MCF 10A (cell line): ENCODE results near the gene ITGB8. TPM values are rescaled to one million over a fixed set of nuclear protein-coding genes. Genes with fewer than 3 reads are reported as not detected.
A peak's percentile ranks its signal among the peaks of the same experiment; 100 is the strongest.

Source experiments
- BruUV-seq: library from RNA; stranded (reverse); fragments of 400-500 nt; replicated peaks from 2 replicates; lab custom pipeline; 2021; lab: Mats Ljungman, UMichigan
- CTCF ChIA-PET: fragments of 300-600 bp; sonication (Branson Sonifier 250); formaldehyde crosslinking; extraction: SDS; loops from one replicate; lab custom pipeline; 2021; ENCODE audit warnings: antibody characterized with exemption, inconsistent platforms; lab: Yijun Ruan, JAX
- POLR2A ChIA-PET: fragments of 300-600, 350-650 bp; sonication (Branson Sonifier 250); formaldehyde crosslinking; extraction: SDS; loops from one replicate; lab custom pipeline; 2020; ENCODE audit warnings: antibody characterized with exemption, inconsistent platforms; lab: Yijun Ruan, JAX
- DNase-seq: peaks from one replicate; pipeline ENCODE4 v3.0.0-alpha.2; 2018; ENCODE audit not compliant: unreplicated experiment
- H3K27ac Mint-ChIP-seq: one replicate; pipeline ENCODE4 v1.8.0; 2022; ENCODE audit warnings: mild to moderate bottlenecking, low read depth, mixed read lengths; ENCODE audit not compliant: unreplicated experiment
- H3K27me3 Mint-ChIP-seq: one replicate; pipeline ENCODE4 v1.8.0; 2022; ENCODE audit warnings: mixed read lengths; ENCODE audit not compliant: insufficient read depth, unreplicated experiment
- H3K36me3 Mint-ChIP-seq: one replicate; pipeline ENCODE4 v1.8.0; 2022; ENCODE audit warnings: mild to moderate bottlenecking, moderate library complexity, mixed read lengths; ENCODE audit not compliant: insufficient read depth, unreplicated experiment
- H3K4me1 Mint-ChIP-seq: one replicate; pipeline ENCODE4 v1.8.0; 2022; ENCODE audit warnings: mixed read lengths; ENCODE audit not compliant: insufficient read depth, unreplicated experiment
- H3K4me3 Mint-ChIP-seq: one replicate; pipeline ENCODE4 v1.8.0; 2022; ENCODE audit warnings: mild to moderate bottlenecking, moderate library complexity, mixed read lengths; ENCODE audit not compliant: unreplicated experiment
- H3K9me3 Mint-ChIP-seq: one replicate; pipeline ENCODE4 v1.8.0; 2022; ENCODE audit warnings: mixed read lengths; ENCODE audit not compliant: unreplicated experiment
- intact Hi-C: fragments of 100-400 bp; cut with micrococcal nuclease; formaldehyde crosslinking; loops from 2 replicates; pipeline ENCODE4 v1.14.1; 2022
- total RNA-seq: library from RNA; stranded (reverse); gene quantifications from 2 replicates; pipeline ENCODE4 v1.2.3, GENCODE V29; 2022
- TF ChIP-seq, protein P1 (sequence below): fragments of 200-600 bp; IDR thresholded peaks from one replicate; pipeline ENCODE4 v1.8.0; 2022; ENCODE audit warnings: antibody characterized with exemption, mild to moderate bottlenecking; ENCODE audit not compliant: unreplicated experiment

The ITGB8 gene
- total RNA-seq, 1 experiment from 2014 or later = 38.1 TPM

DNA sequence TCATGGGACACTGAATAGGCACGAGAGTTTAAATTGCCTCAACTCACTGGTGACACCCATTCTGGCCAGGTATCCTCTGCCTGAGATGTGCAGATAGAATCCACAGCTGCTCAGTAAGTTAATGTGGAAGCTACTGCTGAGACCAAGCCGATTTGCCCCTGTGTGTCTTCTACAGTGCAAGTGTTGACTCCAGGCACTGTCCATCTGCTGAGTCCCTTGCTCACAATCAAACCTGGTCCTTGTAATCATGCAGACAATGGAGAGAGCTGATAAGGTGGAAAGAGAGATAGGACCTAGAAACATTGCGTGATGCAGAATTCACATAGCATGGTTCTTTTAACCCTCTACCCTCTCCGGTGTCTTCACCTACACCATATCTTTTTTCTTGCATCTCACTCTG is 101.4 kb downstream of the ITGB8 start:
- no peak overlapping the region for H3K27ac Mint-ChIP-seq
- TF ChIP-seq, protein P1, sequence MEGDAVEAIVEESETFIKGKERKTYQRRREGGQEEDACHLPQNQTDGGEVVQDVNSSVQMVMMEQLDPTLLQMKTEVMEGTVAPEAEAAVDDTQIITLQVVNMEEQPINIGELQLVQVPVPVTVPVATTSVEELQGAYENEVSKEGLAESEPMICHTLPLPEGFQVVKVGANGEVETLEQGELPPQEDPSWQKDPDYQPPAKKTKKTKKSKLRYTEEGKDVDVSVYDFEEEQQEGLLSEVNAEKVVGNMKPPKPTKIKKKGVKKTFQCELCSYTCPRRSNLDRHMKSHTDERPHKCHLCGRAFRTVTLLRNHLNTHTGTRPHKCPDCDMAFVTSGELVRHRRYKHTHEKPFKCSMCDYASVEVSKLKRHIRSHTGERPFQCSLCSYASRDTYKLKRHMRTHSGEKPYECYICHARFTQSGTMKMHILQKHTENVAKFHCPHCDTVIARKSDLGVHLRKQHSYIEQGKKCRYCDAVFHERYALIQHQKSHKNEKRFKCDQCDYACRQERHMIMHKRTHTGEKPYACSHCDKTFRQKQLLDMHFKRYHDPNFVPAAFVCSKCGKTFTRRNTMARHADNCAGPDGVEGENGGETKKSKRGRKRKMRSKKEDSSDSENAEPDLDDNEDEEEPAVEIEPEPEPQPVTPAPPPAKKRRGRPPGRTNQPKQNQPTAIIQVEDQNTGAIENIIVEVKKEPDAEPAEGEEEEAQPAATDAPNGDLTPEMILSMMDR = no peak
- no peaks in the 10 kb centered on the region for H3K36me3 Mint-ChIP-seq
- H3K4me3 Mint-ChIP-seq = no peak overlapping the region
- intact Hi-C loops = no loop called here
- BruUV-seq = no TSS peak
- H3K4me1 Mint-ChIP-seq = no peaks in the 10 kb centered on the region
- DNase-seq = no peak
- no peaks in the 10 kb centered on the region for H3K27me3 Mint-ChIP-seq
- no peaks in the 10 kb centered on the region for H3K9me3 Mint-ChIP-seq
- ChIA-PET CTCF (interaction anchor here (0.6 to 3.3 kb wide), 4 partner anchors 8 to 35 kb away, joined by 3 to 13 read pairs (median 4); no protein-coding TSS in a partner anchor), POLR2A (no interaction called here)

GRCh38 chr7:20435305-20435704 is 104.6 kb downstream of the ITGB8 start:
- CTCF ChIA-PET = interaction anchor here (0.5 to 0.6 kb wide), 3 partner anchors 22 to 263 kb away, joined by 3 to 5 read pairs (median 3); no protein-coding TSS in a partner anchor
- intact Hi-C loops = no loop called here

DNA sequence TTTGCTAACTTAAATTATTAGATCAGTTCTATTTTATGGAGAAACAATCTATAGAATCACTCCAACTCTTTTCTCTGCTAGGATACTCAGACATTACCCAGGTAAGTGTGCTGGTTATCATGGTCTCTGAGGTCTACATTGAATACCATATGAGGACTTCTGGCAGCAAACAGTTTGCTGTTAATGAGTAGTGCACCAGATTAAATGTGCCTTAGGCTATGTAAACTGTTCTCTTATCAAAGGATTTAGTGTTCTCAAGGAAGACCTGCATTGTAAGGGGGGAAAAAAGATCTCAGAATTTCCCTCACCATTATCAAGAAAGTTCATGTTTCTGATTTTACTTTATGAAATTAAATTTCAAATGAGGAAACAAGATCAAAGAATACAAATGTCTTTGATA is 107.5 kb downstream of the ITGB8 start:
- Mint-ChIP-seq H3K27ac (no peak overlapping the region), H3K27me3 (no peaks in the 10 kb centered on the region), H3K4me3 (no peak overlapping the region), H3K9me3 (no peaks in the 10 kb centered on the region), H3K4me1 (no peaks in the 10 kb centered on the region), H3K36me3 (no peaks in the 10 kb centered on the region)
- ChIA-PET POLR2A (interaction anchor here (1.0 kb wide), 1 partner anchor 31 kb away, joined by 4 read pairs; no protein-coding TSS in a partner anchor), CTCF (interaction anchor here (0.7 kb wide), 1 partner anchor 869 kb away, joined by 3 read pairs; no protein-coding TSS in a partner anchor)
- TF ChIP-seq, protein P1 = no peak
- DNase-seq = no peak
- intact Hi-C loops = no loop called here
- no TSS peak for BruUV-seq

More at GRCh38 chr7:20435305-20435704, 104.6 kb downstream of the ITGB8 start:
- Mint-ChIP-seq H3K4me1 (no peaks in the 10 kb centered on the region), H3K9me3 (no peaks in the 10 kb centered on the region), H3K27ac (no peak overlapping the region), H3K36me3 (no peaks in the 10 kb centered on the region), H3K4me3 (no peak overlapping the region), H3K27me3 (no peaks in the 10 kb centered on the region)
- TF ChIP-seq, protein P1 = no peak
- BruUV-seq = no TSS peak
- POLR2A ChIA-PET = interaction anchor here (0.6 to 1.7 kb wide), 3 partner anchors 9 to 1150 kb away, joined by 3 to 5 read pairs (median 3); no protein-coding TSS in a partner anchor
- peak; percentile 63 for DNase-seq

DNA sequence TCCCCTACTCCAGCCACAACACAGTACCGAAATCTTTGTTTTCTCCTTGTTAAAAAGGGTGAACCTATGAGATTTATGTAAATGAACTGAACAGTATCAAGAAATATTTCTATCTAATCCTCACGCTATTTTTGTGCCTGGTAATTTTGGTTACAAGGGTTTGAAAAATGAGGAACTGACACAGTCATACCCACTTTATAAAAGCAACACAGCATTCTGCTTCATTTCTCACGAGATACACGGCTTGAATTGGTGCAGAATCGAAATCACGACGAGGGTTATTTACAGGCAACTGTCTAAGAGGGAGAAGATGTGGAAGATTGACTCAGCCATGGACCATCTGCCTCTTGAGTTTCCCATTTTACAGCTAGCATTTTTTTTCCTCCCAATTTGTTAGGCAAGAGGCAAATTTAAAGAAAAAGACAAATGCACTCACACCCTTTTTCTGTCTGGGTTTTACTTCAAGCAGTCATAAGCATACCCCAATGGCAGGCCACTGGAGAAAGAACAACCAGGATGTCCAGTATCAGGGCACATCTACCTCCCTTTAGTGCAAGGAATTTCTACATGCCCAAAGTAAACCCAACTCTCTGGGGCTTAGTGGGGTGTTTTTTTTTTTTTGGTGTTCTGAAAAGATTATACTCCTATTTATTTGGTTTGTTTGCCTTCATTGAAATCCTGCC is 108.1 kb downstream of the ITGB8 start:
- no peak overlapping the region for H3K4me3 Mint-ChIP-seq
- H3K4me1 Mint-ChIP-seq = no peaks in the 10 kb centered on the region
- ChIA-PET CTCF (interaction anchor here (1.1 kb wide), 1 partner anchor 14 kb away, joined by 3 read pairs; no protein-coding TSS in a partner anchor), POLR2A (interaction anchor here (1.0 kb wide), 1 partner anchor 31 kb away, joined by 4 read pairs; no protein-coding TSS in a partner anchor)
- H3K36me3 Mint-ChIP-seq = no peaks in the 10 kb centered on the region
- no peak for DNase-seq
- no peaks in the 10 kb centered on the region for H3K27me3 Mint-ChIP-seq
- no TSS peak for BruUV-seq
- intact Hi-C loops = no loop called here
- no peaks in the 10 kb centered on the region for H3K9me3 Mint-ChIP-seq
- TF ChIP-seq, protein P1 = no peak
- no peak overlapping the region for H3K27ac Mint-ChIP-seq
